Hepatocyte (in vitro differentiated cells): ENCODE measurements around the gene MT1M. TPM values are rescaled to one million over a fixed set of nuclear protein-coding genes. Genes with fewer than 3 reads are reported as not detected.
"Not testable (repeated sequence)": the region's sequence is repeated elsewhere in the genome, so short reads cannot be mapped to it uniquely, and the experiment has no call there.

Source experiments
- DNase-seq: peaks from one replicate; pipeline ENCODE4 v3.0.0-alpha.2; 2016; ENCODE audit warnings: low spot score
- H2AFZ ChIP-seq: fragments of 200-600 bp; sonication (generic); 2 replicates; pipeline ENCODE4 v1.6.0; 2016; ENCODE audit warnings: antibody characterized with exemption, mild to moderate bottlenecking
- H3K27ac ChIP-seq: fragments of 200-600 bp; sonication (generic); 2 replicates; pipeline ENCODE4 v1.5.1; 2016; ENCODE audit warnings: mild to moderate bottlenecking
- H3K27me3 ChIP-seq: fragments of 200-600 bp; sonication (generic); 2 replicates; pipeline ENCODE4 v1.6.1; 2016
- H3K36me3 ChIP-seq: fragments of 200-600 bp; sonication (generic); replicated peaks from 2 replicates; pipeline ENCODE4 v1.5.1; 2016; ENCODE audit warnings: low read depth; ENCODE audit not compliant: insufficient read depth
- H3K4me1 ChIP-seq: fragments of 200-600 bp; sonication (generic); 2 replicates; pipeline ENCODE4 v1.5.1; 2016; ENCODE audit warnings: mild to moderate bottlenecking, moderate library complexity; ENCODE audit not compliant: insufficient read depth
- H3K4me2 ChIP-seq: fragments of 200-600 bp; sonication (generic); 2 replicates; pipeline ENCODE4 v1.6.0; 2016
- H3K4me3 ChIP-seq: fragments of 200-600 bp; sonication (generic); 2 replicates; pipeline ENCODE4 v1.5.1; 2016; ENCODE audit warnings: mild to moderate bottlenecking
- H3K79me2 ChIP-seq: fragments of 200-600 bp; sonication (generic); 2 replicates; pipeline ENCODE4 v1.6.0; 2017; ENCODE audit warnings: mild to moderate bottlenecking
- H3K9me2 ChIP-seq: fragments of 200-600 bp; sonication (generic); replicated peaks from 2 replicates; pipeline ENCODE4 v1.6.0; 2017; ENCODE audit warnings: mild to moderate bottlenecking; ENCODE audit not compliant: insufficient read depth
- H3K9me3 ChIP-seq: fragments of 200-600 bp; sonication (generic); 2 replicates; pipeline ENCODE4 v1.5.1; 2016; ENCODE audit warnings: low read depth, mild to moderate bottlenecking
- H4K20me1 ChIP-seq: fragments of 200-600 bp; sonication (generic); 2 replicates; pipeline ENCODE4 v1.6.0; 2016; ENCODE audit warnings: mild to moderate bottlenecking; ENCODE audit not compliant: insufficient read depth, poor library complexity, severe bottlenecking
- CTCF ChIP-seq: fragments of 200-600 bp; sonication (generic); IDR thresholded peaks from 2 replicates; pipeline ENCODE4 v1.5.1; 2016; ENCODE audit warnings: antibody characterized with exemption, mild to moderate bottlenecking; ENCODE audit not compliant: poor library complexity
- EZH2 ChIP-seq: fragments of 200-600 bp; sonication (generic); IDR thresholded peaks from 2 replicates; pipeline ENCODE4 v1.6.1; 2016; ENCODE audit warnings: antibody characterized with exemption, mild to moderate bottlenecking, borderline replicate concordance
- EZH2phosphoT487 ChIP-seq: fragments of 200-600 bp; sonication (generic); IDR thresholded peaks from one replicate; pipeline ENCODE4 v1.6.1; 2018; ENCODE audit warnings: antibody characterized with exemption, mild to moderate bottlenecking, low read depth, moderate library complexity; ENCODE audit not compliant: unreplicated experiment, severe bottlenecking
- WGBS: methylation state at CpG from one replicate; pipeline ENCODE4 v1.1.6; 2016; ENCODE audit warnings: low lambda C conversion rate; ENCODE audit errors: missing lambda C conversion rate; 5-methylcytosine and 5-hydroxymethylcytosine counted together
- polyA plus RNA-seq: library from polyadenylated mRNA; unstranded; fragments of >200 nt; fragmentation: Nextera tagmentation; extraction: Ambion mirVana; gene quantifications from 2 replicates; pipeline ENCODE4 v1.2.1, GENCODE V29; 2016
- total RNA-seq: library from RNA; depleted of rRNA; stranded (reverse); fragments of >200 nt; gene quantifications from 2 replicates; pipeline ENCODE4 v1.2.3, GENCODE V29; 2014

The MT1M gene
- total and polyA plus RNA-seq, 2 experiments from 2014 or later, result 0.60 TPM; not detected in 1

GRCh38 chr16:56620339-56620897 lies 12.0 kb upstream of the MT1M start:
- no peak for DNase-seq
- 76% methylated on average over 8 of the region's 8 CpGs for WGBS
- no peak for TF ChIP-seq EZH2phosphoT487
- no peak for TF ChIP-seq CTCF
- TF ChIP-seq EZH2, result no peak
- Histone ChIP-seq H3K79me2 (no peaks in the 10 kb centered on the region), H3K4me1 (no peaks in the 10 kb centered on the region), H3K9me3 (no peaks in the 10 kb centered on the region), H3K27ac (no peak overlapping the region), H3K36me3 (no peaks in the 10 kb centered on the region), H3K27me3 (peaks cover 55% of the 10 kb centered on the region), H3K4me3 (no peak overlapping the region), H2AFZ (no peak overlapping the region), H3K4me2 (no peak overlapping the region), H4K20me1 (no peaks in the 10 kb centered on the region), H3K9me2 (no peaks in the 10 kb centered on the region)

DNA sequence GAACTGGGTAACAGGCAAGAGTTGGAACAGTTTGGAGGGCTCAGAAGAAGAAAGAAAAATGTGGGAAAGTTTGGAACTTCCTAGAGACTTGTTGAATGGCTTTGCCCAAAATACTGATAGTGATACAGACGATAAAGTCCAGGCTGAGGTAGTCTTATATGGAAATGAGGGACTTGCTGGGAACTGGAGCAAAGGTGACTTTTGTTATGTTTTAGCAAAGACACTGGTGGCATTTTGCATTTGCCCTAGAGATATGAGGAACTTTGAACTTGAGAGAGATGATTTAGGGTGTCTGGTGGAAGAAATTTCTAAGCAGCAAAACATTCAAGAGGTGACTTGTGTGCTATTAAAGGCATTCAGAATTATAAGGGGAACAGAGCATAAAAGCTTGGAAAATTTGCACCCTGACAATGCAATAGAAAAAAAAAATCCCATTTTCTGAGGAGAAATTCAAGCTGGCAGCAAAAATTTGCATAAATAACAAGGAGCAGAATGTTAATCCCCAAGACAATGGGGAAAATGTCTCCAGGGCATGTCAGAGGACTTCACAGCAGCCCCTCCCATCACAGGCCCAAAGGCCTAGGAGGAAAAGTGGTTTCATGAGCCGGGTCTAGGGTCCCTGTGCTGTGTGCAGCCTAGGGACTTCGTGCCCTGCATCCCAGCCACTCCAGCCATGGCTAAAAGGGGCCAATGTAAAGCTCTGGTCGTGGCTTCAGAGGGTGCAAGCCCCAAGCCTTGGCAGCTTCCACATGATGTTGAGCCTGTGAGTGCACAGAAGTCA lies 10.6 kb upstream of the MT1M start:
- not testable (repeated sequence) for H3K4me3 ChIP-seq, DNase-seq, H3K27ac ChIP-seq, H3K36me3 ChIP-seq, H3K79me2 ChIP-seq, H3K9me2 ChIP-seq, H4K20me1 ChIP-seq, H2AFZ ChIP-seq, H3K9me3 ChIP-seq, H3K4me2 ChIP-seq, H3K4me1 ChIP-seq
- 53% methylated on average over 4 of the region's 4 CpGs for WGBS
- H3K27me3 ChIP-seq, result peaks cover 59% of the 10 kb centered on the region

DNA sequence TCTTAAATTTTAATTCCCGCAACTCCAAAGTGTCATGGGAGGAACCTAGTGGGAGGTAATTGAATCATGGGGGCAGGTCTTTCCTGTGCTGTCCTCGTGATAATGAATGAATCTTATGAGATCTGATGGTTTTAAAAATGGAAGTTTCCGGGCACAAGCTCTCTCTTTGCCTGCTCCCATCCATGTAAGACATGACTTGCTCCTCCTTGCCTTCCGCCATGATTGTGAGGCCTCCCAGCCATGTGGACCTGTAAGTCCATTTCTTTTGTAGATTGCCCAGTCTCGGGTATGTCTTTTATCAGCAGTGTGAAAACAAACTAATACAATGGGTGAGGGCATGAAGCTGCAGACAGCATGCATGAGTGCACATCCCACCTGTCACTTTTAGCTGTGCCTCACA lies 9.3 kb upstream of the MT1M start:
- H4K20me1 ChIP-seq, H3K79me2 ChIP-seq, H3K4me1 ChIP-seq, H3K9me3 ChIP-seq, DNase-seq, H3K9me2 ChIP-seq, H2AFZ ChIP-seq, H3K4me3 ChIP-seq, H3K4me2 ChIP-seq, H3K36me3 ChIP-seq, H3K27ac ChIP-seq: not testable (repeated sequence)
- 92% methylated on average over 5 of the region's 5 CpGs for WGBS
- H3K27me3 ChIP-seq, result peaks cover 48% of the 10 kb centered on the region

DNA sequence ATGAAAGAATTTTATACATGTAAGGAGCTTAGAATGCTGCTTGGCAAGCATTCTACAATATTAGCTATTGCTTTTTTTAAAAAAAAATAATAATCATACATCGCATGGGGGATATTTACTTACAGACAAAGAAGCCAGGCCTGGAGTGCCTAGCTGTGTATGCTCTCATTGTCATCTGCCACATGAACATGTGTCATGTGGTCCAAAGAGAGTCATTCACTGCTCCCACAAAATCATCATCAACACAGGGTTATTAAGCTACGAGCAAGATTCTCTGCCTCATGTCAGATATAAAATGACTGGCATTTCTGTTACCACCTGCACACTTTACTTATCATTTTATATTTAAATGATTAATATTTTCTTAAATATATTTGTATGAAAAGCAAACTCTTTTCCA lies 8.8 kb upstream of the MT1M start:
- no peak overlapping the region for H3K4me3 ChIP-seq
- WGBS, result 93% methylated on average over 2 of the region's 2 CpGs
- peaks cover 46% of the 10 kb centered on the region for H3K27me3 ChIP-seq
- no peaks in the 10 kb centered on the region for H3K79me2 ChIP-seq
- no peak overlapping the region for H3K27ac ChIP-seq
- H3K36me3 ChIP-seq, result no peaks in the 10 kb centered on the region
- no peaks in the 10 kb centered on the region for H3K9me2 ChIP-seq
- no peaks in the 10 kb centered on the region for H3K9me3 ChIP-seq
- no peak for TF ChIP-seq EZH2phosphoT487
- no peak for TF ChIP-seq EZH2
- no peak for TF ChIP-seq CTCF
- H3K4me1 ChIP-seq, result peaks cover 4% of the 10 kb centered on the region
- H3K4me2 ChIP-seq, result no peak overlapping the region
- no peaks in the 10 kb centered on the region for H4K20me1 ChIP-seq
- H2AFZ ChIP-seq, result no peak overlapping the region
- no peak for DNase-seq
